ENCODE measurements around the gene PRKD3. TPM values are rescaled to one million over a fixed set of nuclear protein-coding genes. Genes with fewer than 3 reads are reported as not detected.

Gene PRKD3
- total RNA-seq, 1 experiment from 2014 or later: 82.1 TPM

- Mint-ChIP-seq H3K27me3 (ENCODE audit: low read depth) (peaks cover 12% of the 10 kb centered on the region), H3K27ac (peak overlapping the region; percentile 73; the same call in 1 of the 2 replicates), H3K4me3 (peak overlapping the region; percentile 37), H3K36me3 (peaks cover 5% of the 10 kb centered on the region; the same call in 1 of the 2 replicates), H3K4me1 (peaks cover 70% of the 10 kb centered on the region), H3K9me3 (no peaks in the 10 kb centered on the region)
- CTCF ChIA-PET: no interaction called here
- DNase-seq (ENCODE audit: low spot score) (no peak), ATAC-seq (no peak)
- TF ChIP-seq TP53 (CRISPR knock-in tag; IDR thresholded peaks at IDR 0.05): no peak
- TF ChIP-seq NFE2L1 (CRISPR knock-in tag; IDR thresholded peaks at IDR 0.05): no peak
- TF ChIP-seq, protein P1, sequence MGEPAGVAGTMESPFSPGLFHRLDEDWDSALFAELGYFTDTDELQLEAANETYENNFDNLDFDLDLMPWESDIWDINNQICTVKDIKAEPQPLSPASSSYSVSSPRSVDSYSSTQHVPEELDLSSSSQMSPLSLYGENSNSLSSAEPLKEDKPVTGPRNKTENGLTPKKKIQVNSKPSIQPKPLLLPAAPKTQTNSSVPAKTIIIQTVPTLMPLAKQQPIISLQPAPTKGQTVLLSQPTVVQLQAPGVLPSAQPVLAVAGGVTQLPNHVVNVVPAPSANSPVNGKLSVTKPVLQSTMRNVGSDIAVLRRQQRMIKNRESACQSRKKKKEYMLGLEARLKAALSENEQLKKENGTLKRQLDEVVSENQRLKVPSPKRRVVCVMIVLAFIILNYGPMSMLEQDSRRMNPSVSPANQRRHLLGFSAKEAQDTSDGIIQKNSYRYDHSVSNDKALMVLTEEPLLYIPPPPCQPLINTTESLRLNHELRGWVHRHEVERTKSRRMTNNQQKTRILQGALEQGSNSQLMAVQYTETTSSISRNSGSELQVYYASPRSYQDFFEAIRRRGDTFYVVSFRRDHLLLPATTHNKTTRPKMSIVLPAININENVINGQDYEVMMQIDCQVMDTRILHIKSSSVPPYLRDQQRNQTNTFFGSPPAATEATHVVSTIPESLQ (CRISPR knock-in tag; IDR thresholded peaks at IDR 0.05): no peak
- TF ChIP-seq FOXP1 (CRISPR knock-in tag; IDR thresholded peaks at IDR 0.05; ENCODE audit: borderline replicate concordance): no peak
- TF ChIP-seq, protein P2, sequence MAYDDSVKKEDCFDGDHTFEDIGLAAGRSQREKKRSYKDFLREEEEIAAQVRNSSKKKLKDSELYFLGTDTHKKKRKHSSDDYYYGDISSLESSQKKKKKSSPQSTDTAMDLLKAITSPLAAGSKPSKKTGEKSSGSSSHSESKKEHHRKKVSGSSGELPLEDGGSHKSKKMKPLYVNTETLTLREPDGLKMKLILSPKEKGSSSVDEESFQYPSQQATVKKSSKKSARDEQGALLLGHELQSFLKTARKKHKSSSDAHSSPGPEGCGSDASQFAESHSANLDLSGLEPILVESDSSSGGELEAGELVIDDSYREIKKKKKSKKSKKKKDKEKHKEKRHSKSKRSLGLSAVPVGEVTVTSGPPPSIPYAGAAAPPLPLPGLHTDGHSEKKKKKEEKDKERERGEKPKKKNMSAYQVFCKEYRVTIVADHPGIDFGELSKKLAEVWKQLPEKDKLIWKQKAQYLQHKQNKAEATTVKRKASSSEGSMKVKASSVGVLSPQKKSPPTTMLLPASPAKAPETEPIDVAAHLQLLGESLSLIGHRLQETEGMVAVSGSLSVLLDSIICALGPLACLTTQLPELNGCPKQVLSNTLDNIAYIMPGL (CRISPR knock-in tag; IDR thresholded peaks at IDR 0.05): no peak
- TF ChIP-seq, protein P3, sequence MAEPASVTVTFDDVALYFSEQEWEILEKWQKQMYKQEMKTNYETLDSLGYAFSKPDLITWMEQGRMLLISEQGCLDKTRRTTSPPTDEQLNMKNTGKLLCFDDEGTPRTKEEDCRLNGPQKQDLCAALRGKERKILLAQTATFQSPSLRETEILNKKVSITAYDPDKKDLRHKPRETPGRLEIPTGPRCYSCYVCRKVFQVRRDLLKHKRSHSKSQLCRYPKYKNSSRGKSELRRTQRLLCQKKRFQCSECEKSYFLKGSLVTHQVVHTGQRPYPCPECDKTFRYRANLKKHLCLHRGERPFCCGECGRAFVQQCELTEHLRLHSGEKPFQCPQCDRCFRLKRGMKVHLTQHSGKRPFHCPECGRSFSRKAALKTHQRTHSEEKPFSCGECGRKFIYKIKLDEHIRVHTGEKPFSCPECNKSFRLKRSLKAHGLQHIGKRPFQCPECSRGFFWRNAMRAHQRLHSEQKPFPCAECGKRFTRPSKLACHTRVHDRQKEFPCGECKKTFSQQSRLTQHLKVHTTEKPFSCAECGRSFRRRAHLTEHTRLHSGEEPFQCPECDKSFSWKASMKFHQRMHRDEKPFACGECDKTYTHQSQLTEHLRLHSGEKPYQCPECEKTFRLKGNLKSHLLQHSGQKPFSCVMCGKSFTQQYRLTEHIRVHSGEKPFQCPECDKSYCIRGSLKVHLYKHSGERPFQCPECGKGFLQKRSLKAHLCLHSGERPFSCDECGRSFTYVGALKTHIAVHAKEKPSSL (CRISPR knock-in tag; conservative IDR thresholded peaks at IDR 0.05): no peak
- no peak for TF ChIP-seq ZNF416 (CRISPR knock-in tag; IDR thresholded peaks at IDR 0.05)
- no peak for TF ChIP-seq JUN (CRISPR knock-in tag; IDR thresholded peaks at IDR 0.05)
- TF ChIP-seq, protein P4, sequence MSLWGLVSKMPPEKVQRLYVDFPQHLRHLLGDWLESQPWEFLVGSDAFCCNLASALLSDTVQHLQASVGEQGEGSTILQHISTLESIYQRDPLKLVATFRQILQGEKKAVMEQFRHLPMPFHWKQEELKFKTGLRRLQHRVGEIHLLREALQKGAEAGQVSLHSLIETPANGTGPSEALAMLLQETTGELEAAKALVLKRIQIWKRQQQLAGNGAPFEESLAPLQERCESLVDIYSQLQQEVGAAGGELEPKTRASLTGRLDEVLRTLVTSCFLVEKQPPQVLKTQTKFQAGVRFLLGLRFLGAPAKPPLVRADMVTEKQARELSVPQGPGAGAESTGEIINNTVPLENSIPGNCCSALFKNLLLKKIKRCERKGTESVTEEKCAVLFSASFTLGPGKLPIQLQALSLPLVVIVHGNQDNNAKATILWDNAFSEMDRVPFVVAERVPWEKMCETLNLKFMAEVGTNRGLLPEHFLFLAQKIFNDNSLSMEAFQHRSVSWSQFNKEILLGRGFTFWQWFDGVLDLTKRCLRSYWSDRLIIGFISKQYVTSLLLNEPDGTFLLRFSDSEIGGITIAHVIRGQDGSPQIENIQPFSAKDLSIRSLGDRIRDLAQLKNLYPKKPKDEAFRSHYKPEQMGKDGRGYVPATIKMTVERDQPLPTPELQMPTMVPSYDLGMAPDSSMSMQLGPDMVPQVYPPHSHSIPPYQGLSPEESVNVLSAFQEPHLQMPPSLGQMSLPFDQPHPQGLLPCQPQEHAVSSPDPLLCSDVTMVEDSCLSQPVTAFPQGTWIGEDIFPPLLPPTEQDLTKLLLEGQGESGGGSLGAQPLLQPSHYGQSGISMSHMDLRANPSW (CRISPR knock-in tag; conservative IDR thresholded peaks at IDR 0.05; ENCODE audit: low read depth): no peak
- TF ChIP-seq HMGA2 (CRISPR knock-in tag; IDR thresholded peaks at IDR 0.05): no peak
- no peak for TF ChIP-seq CREM (CRISPR knock-in tag; IDR thresholded peaks at IDR 0.05)
- TF ChIP-seq, protein P5, sequence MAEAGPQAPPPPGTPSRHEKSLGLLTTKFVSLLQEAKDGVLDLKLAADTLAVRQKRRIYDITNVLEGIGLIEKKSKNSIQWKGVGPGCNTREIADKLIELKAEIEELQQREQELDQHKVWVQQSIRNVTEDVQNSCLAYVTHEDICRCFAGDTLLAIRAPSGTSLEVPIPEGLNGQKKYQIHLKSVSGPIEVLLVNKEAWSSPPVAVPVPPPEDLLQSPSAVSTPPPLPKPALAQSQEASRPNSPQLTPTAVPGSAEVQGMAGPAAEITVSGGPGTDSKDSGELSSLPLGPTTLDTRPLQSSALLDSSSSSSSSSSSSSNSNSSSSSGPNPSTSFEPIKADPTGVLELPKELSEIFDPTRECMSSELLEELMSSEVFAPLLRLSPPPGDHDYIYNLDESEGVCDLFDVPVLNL (CRISPR knock-in tag; IDR thresholded peaks at IDR 0.05; ENCODE audit: borderline replicate concordance, low read depth): no peak
- TF ChIP-seq, protein P6, sequence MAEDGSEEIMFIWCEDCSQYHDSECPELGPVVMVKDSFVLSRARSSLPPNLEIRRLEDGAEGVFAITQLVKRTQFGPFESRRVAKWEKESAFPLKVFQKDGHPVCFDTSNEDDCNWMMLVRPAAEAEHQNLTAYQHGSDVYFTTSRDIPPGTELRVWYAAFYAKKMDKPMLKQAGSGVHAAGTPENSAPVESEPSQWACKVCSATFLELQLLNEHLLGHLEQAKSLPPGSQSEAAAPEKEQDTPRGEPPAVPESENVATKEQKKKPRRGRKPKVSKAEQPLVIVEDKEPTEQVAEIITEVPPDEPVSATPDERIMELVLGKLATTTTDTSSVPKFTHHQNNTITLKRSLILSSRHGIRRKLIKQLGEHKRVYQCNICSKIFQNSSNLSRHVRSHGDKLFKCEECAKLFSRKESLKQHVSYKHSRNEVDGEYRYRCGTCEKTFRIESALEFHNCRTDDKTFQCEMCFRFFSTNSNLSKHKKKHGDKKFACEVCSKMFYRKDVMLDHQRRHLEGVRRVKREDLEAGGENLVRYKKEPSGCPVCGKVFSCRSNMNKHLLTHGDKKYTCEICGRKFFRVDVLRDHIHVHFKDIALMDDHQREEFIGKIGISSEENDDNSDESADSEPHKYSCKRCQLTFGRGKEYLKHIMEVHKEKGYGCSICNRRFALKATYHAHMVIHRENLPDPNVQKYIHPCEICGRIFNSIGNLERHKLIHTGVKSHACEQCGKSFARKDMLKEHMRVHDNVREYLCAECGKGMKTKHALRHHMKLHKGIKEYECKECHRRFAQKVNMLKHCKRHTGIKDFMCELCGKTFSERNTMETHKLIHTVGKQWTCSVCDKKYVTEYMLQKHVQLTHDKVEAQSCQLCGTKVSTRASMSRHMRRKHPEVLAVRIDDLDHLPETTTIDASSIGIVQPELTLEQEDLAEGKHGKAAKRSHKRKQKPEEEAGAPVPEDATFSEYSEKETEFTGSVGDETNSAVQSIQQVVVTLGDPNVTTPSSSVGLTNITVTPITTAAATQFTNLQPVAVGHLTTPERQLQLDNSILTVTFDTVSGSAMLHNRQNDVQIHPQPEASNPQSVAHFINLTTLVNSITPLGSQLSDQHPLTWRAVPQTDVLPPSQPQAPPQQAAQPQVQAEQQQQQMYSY (CRISPR knock-in tag; IDR thresholded peaks at IDR 0.05): no peak
- no peak for TF ChIP-seq ETV6 (CRISPR knock-in tag; IDR thresholded peaks at IDR 0.05)
- no peak for TF ChIP-seq SMAD4 (CRISPR knock-in tag; IDR thresholded peaks at IDR 0.05)
- TF ChIP-seq ZNF396 (CRISPR knock-in tag; IDR thresholded peaks at IDR 0.05; ENCODE audit: borderline replicate concordance): no peak
- TF ChIP-seq E2F5 (CRISPR knock-in tag; IDR thresholded peaks at IDR 0.05): no peak
- no peak for TF ChIP-seq ZSCAN18 (CRISPR knock-in tag; IDR thresholded peaks at IDR 0.05)
- TF ChIP-seq NFYB (CRISPR knock-in tag; conservative IDR thresholded peaks at IDR 0.05; ENCODE audit: low read depth): no peak
- POLR2A ChIA-PET: no interaction called here
These were observed 3.5 kb downstream of the PRKD3 start for GRCh38 chr2:37321029-37321682.
